Measurements from ENCODE around the gene LAMC2. TPM values are rescaled to one million over a fixed set of nuclear protein-coding genes. Genes with fewer than 3 reads are reported as not detected.

The LAMC2 gene
- total RNA-seq, 1 donor from 2014 or later: 13.3 TPM

- Histone ChIP-seq H3K27me3 (no peaks in the 10 kb centered on the region), H3K27ac (no peak overlapping the region), H3K4me3 (no peak overlapping the region), H3K9me3 (no peaks in the 10 kb centered on the region), H3K36me3 (no peaks in the 10 kb centered on the region), H3K4me1 (no peaks in the 10 kb centered on the region)
- TF ChIP-seq POLR2AphosphoS5 (IDR thresholded peaks at IDR 0.05; ENCODE audit: insufficient read depth in 1 of 2, low read depth in 1 of 2) (no peak), POLR2A (IDR thresholded peaks at IDR 0.05) (no peak), CTCF (IDR thresholded peaks at IDR 0.05) (no peak)
- intact Hi-C loops (cut with DNase I): no loop called here
- DNase-seq (ENCODE audit: extremely low spot score in 2 of 2): no peak
Measured at GRCh38 chr1:183161391-183161790, 24.7 kb upstream of the LAMC2 start.

GRCh38 chr1:183163316-183163715 lies 22.7 kb upstream of the LAMC2 start:
- TF ChIP-seq POLR2A (IDR thresholded peaks at IDR 0.05): no peak
- TF ChIP-seq CTCF (IDR thresholded peaks at IDR 0.05): no peak
- TF ChIP-seq POLR2AphosphoS5 (IDR thresholded peaks at IDR 0.05; ENCODE audit: insufficient read depth in 1 of 2, low read depth in 1 of 2): no peak
- intact Hi-C loops (cut with DNase I): no loop called here
- DNase-seq (ENCODE audit: extremely low spot score in 2 of 2): no peak
- no peaks in the 10 kb centered on the region for H3K9me3 ChIP-seq
- H3K4me1 ChIP-seq: no peaks in the 10 kb centered on the region
- no peaks in the 10 kb centered on the region for H3K27me3 ChIP-seq
- no peaks in the 10 kb centered on the region for H3K36me3 ChIP-seq
- no peak overlapping the region for H3K27ac ChIP-seq
- no peak overlapping the region for H3K4me3 ChIP-seq

GRCh38 chr1:183164340-183164739 lies 21.7 kb upstream of the LAMC2 start:
- intact Hi-C loops (cut with DNase I): no loop called here
- no peak overlapping the region for H3K4me3 ChIP-seq
- TF ChIP-seq POLR2A (IDR thresholded peaks at IDR 0.05) (no peak), CTCF (IDR thresholded peaks at IDR 0.05) (no peak), POLR2AphosphoS5 (IDR thresholded peaks at IDR 0.05; ENCODE audit: insufficient read depth in 1 of 2, low read depth in 1 of 2) (no peak)
- no peaks in the 10 kb centered on the region for H3K4me1 ChIP-seq
- no peak for DNase-seq (ENCODE audit: extremely low spot score in 2 of 2)
- no peaks in the 10 kb centered on the region for H3K9me3 ChIP-seq
- H3K36me3 ChIP-seq: no peaks in the 10 kb centered on the region
- H3K27ac ChIP-seq: no peak overlapping the region
- H3K27me3 ChIP-seq: no peaks in the 10 kb centered on the region

GRCh38 chr1:183164963-183165362 lies 21.1 kb upstream of the LAMC2 start:
- Histone ChIP-seq H3K27me3 (no peaks in the 10 kb centered on the region), H3K27ac (no peak overlapping the region), H3K36me3 (no peaks in the 10 kb centered on the region), H3K4me3 (no peak overlapping the region), H3K9me3 (no peaks in the 10 kb centered on the region), H3K4me1 (no peaks in the 10 kb centered on the region)
- TF ChIP-seq POLR2AphosphoS5 (IDR thresholded peaks at IDR 0.05; ENCODE audit: insufficient read depth in 1 of 2, low read depth in 1 of 2) (no peak), CTCF (IDR thresholded peaks at IDR 0.05) (no peak), POLR2A (IDR thresholded peaks at IDR 0.05) (no peak)
- DNase-seq (ENCODE audit: extremely low spot score in 2 of 2): no peak
- intact Hi-C loops (cut with DNase I): no loop called here

GRCh38 chr1:183165456-183165855 lies 20.6 kb upstream of the LAMC2 start:
- DNase-seq (ENCODE audit: extremely low spot score in 2 of 2): no peak
- intact Hi-C loops (cut with DNase I): no loop called here
- Histone ChIP-seq H3K4me3 (no peak overlapping the region), H3K9me3 (no peaks in the 10 kb centered on the region), H3K27me3 (no peaks in the 10 kb centered on the region), H3K36me3 (no peaks in the 10 kb centered on the region), H3K4me1 (no peaks in the 10 kb centered on the region), H3K27ac (no peak overlapping the region)
- TF ChIP-seq POLR2A (IDR thresholded peaks at IDR 0.05) (no peak), POLR2AphosphoS5 (IDR thresholded peaks at IDR 0.05; ENCODE audit: insufficient read depth in 1 of 2, low read depth in 1 of 2) (no peak), CTCF (IDR thresholded peaks at IDR 0.05) (no peak)

All from vagina (tissue), 2 donors.